NT2/D1 (cell line): ENCODE measurements around the gene RPAP2.

Experiments used
- SUZ12 ChIP-seq: IDR thresholded peaks from 2 replicates; pipeline ENCODE4 v1.6.1; 2011; ENCODE audit not compliant: insufficient read length, insufficient read depth; ENCODE audit errors: extremely low read depth
- YY1 ChIP-seq: IDR thresholded peaks from 2 replicates; pipeline ENCODE4 v1.6.1; 2011; ENCODE audit not compliant: insufficient read length, insufficient read depth
- ZNF274 ChIP-seq: IDR thresholded peaks from 2 replicates; pipeline ENCODE4 v1.6.1; 2011; ENCODE audit warnings: mild to moderate bottlenecking, low read depth, low read length

- TF ChIP-seq ZNF274 (no peak), YY1 (no peak), SUZ12 (no peak)
These were observed 24.9 kb downstream of the RPAP2 start for GRCh38 chr1:92323473-92324453.
